PC-9 (cell line): ENCODE results near the gene COL13A1. TPM values are rescaled to one million over a fixed set of nuclear protein-coding genes. Genes with fewer than 3 reads are reported as not detected.

ENCODE experiments used
- BruUV-seq: library from RNA; stranded (reverse); fragments of 400-500 nt; replicated peaks from 2 replicates; lab custom pipeline; 2021; lab: Mats Ljungman, UMichigan
- CTCF ChIA-PET: fragments of 300-600 bp; sonication (Branson Sonifier 250); formaldehyde crosslinking; loops from one replicate; lab custom pipeline; 2022; ENCODE audit warnings: antibody characterized with exemption; lab: Charles Lee
- POLR2A ChIA-PET: fragments of 300-600 bp; sonication (Branson Sonifier 250); formaldehyde crosslinking; loops from one replicate; lab custom pipeline; 2022; ENCODE audit warnings: antibody characterized with exemption; ENCODE audit not compliant: unreplicated experiment; lab: Charles Lee
- DNase-seq, 2 experiments: peaks; one replicate each; pipeline versions ENCODE4 v3.0.0 to v3.0.0-alpha.2; 2015 to 2022; ENCODE audit warnings: mixed read lengths in 1 of 2
- H2AFZ ChIP-seq: fragments of 200-600 bp; sonication (generic); 2 replicates; pipeline ENCODE4 v1.8.1; 2017; ENCODE audit warnings: antibody characterized with exemption
- H3F3A ChIP-seq: fragments of 200-600 bp; sonication (generic); 2 replicates; pipeline ENCODE4 v1.8.1; 2017; ENCODE audit warnings: antibody characterized with exemption, mild to moderate bottlenecking, low read depth; ENCODE audit not compliant: insufficient read depth
- H3K27ac ChIP-seq: fragments of 200-600 bp; sonication (generic); 2 replicates; pipeline ENCODE4 v1.6.1; 2016; ENCODE audit warnings: mixed run types
- H3K27me3 ChIP-seq: fragments of 200-600 bp; sonication (generic); 2 replicates; pipeline ENCODE4 v1.6.1; 2016; ENCODE audit warnings: low read depth, mixed run types; ENCODE audit not compliant: insufficient read depth
- H3K36me3 ChIP-seq: fragments of 200-600 bp; sonication (generic); 2 replicates; pipeline ENCODE4 v1.6.1; 2016; ENCODE audit warnings: low read depth, mixed run types
- H3K4me1 ChIP-seq: fragments of 200-600 bp; sonication (generic); replicated peaks from 2 replicates; pipeline ENCODE4 v1.6.1; 2016; ENCODE audit warnings: mixed run types; ENCODE audit not compliant: insufficient read depth
- H3K4me2 ChIP-seq: fragments of 200-600 bp; sonication (generic); 2 replicates; pipeline ENCODE4 v1.6.1; 2017; ENCODE audit warnings: mixed run types
- H3K4me3 ChIP-seq: fragments of 200-600 bp; sonication (generic); 2 replicates; pipeline ENCODE4 v1.6.1; 2016; ENCODE audit warnings: mixed run types
- H3K79me2 ChIP-seq: fragments of 200-600 bp; sonication (generic); 2 replicates; pipeline ENCODE4 v1.6.1; 2017; ENCODE audit warnings: low read depth, mixed run types
- H3K9me2 ChIP-seq: fragments of 200-600 bp; sonication (generic); 2 replicates; pipeline ENCODE4 v1.8.1; 2017; ENCODE audit warnings: mild to moderate bottlenecking; ENCODE audit not compliant: insufficient read depth
- H3K9me3 ChIP-seq: fragments of 200-600 bp; sonication (generic); 2 replicates; pipeline ENCODE4 v1.8.1; 2016; ENCODE audit warnings: low read depth; ENCODE audit not compliant: insufficient read depth
- H4K20me1 ChIP-seq: fragments of 200-600 bp; sonication (generic); 2 replicates; pipeline ENCODE4 v1.8.1; 2017; ENCODE audit not compliant: insufficient read depth
- EZH2 ChIP-seq: fragments of 200-600 bp; sonication (generic); IDR thresholded peaks from 2 replicates; pipeline ENCODE4 v1.8.0; 2017; ENCODE audit warnings: antibody characterized with exemption, low read depth
- intact Hi-C: fragments of 100-400 bp; cut with micrococcal nuclease; formaldehyde crosslinking; loops from one replicate; pipeline ENCODE4 v1.10.0; 2022; ENCODE audit not compliant: unreplicated experiment
- total RNA-seq: library from RNA; stranded (reverse); gene quantifications from 2 replicates; pipeline ENCODE4 v1.2.3, GENCODE V29; 2021
- TF ChIP-seq, protein P1 (sequence below): fragments of 200-600 bp; sonication (generic); conservative IDR thresholded peaks from 2 replicates; pipeline ENCODE4 v1.6.1; 2017; ENCODE audit warnings: mixed run types, antibody characterized with exemption, mild to moderate bottlenecking, moderate library complexity

The COL13A1 gene
- total RNA-seq, 1 experiment from 2014 or later, result 1.6 TPM

GRCh38 chr10:69899727-69900595 lies 98.3 kb downstream of the COL13A1 start:
- BruUV-seq, result no TSS peak
- CTCF ChIA-PET, result interaction anchor here (1.1 kb wide), 1 partner anchor 15 kb away, joined by 3 read pairs; no protein-coding TSS in a partner anchor

DNA sequence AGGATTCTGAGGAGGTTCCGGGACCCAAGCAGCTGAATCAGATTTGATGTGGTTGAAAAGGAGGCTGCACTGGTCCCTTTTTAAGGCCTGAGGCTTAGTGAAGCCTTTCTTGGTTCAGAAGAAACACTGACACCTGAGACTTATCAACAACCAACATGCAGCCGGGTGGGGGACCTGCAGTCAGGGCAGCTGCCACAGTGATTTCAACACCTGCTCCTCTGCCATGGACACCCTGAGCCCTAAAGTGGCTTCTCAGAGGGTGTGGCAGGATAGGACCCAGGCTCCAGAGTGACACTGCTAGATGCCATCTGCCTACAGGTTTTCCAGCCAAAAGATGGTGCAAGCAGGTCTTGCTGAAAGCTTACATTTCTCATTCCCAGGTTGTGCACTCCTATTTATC lies 99.3 kb downstream of the COL13A1 start:
- Histone ChIP-seq H3K9me3 (no peaks in the 10 kb centered on the region), H3K27me3 (no peaks in the 10 kb centered on the region), H3K79me2 (no peaks in the 10 kb centered on the region), H3K36me3 (no peaks in the 10 kb centered on the region), H3K9me2 (no peaks in the 10 kb centered on the region), H3K4me3 (no peak overlapping the region), H3K27ac (no peak overlapping the region), H4K20me1 (no peaks in the 10 kb centered on the region), H3K4me1 (peaks cover 19% of the 10 kb centered on the region), H3F3A (peaks cover 6% of the 10 kb centered on the region; the same call in 1 of the 2 replicates), H2AFZ (no peak overlapping the region), H3K4me2 (no peak overlapping the region)
- DNase-seq, result no peak
- no peak for TF ChIP-seq EZH2
- TF ChIP-seq, protein P1, sequence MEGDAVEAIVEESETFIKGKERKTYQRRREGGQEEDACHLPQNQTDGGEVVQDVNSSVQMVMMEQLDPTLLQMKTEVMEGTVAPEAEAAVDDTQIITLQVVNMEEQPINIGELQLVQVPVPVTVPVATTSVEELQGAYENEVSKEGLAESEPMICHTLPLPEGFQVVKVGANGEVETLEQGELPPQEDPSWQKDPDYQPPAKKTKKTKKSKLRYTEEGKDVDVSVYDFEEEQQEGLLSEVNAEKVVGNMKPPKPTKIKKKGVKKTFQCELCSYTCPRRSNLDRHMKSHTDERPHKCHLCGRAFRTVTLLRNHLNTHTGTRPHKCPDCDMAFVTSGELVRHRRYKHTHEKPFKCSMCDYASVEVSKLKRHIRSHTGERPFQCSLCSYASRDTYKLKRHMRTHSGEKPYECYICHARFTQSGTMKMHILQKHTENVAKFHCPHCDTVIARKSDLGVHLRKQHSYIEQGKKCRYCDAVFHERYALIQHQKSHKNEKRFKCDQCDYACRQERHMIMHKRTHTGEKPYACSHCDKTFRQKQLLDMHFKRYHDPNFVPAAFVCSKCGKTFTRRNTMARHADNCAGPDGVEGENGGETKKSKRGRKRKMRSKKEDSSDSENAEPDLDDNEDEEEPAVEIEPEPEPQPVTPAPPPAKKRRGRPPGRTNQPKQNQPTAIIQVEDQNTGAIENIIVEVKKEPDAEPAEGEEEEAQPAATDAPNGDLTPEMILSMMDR, result no peak
- POLR2A ChIA-PET, result interaction anchor here (0.7 kb wide), 1 partner anchor 93 kb away, joined by 7 read pairs; no protein-coding TSS in a partner anchor
- intact Hi-C loops, result no loop called here
- no TSS peak for BruUV-seq
- CTCF ChIA-PET, result interaction anchor here (1.0 to 1.1 kb wide), 2 partner anchors 12 to 14 kb away, joined by 3 to 4 read pairs; no protein-coding TSS in a partner anchor

More at GRCh38 chr10:69899727-69900595, 98.3 kb downstream of the COL13A1 start:
- Histone ChIP-seq H3K4me1 (peaks cover 19% of the 10 kb centered on the region), H3K9me3 (no peaks in the 10 kb centered on the region), H3K79me2 (no peaks in the 10 kb centered on the region), H3K27ac (no peak overlapping the region), H3K27me3 (no peaks in the 10 kb centered on the region), H3K9me2 (no peaks in the 10 kb centered on the region), H2AFZ (no peak overlapping the region), H3K4me2 (no peak overlapping the region), H3K4me3 (no peak overlapping the region), H3F3A (peaks cover 6% of the 10 kb centered on the region; the same call in 1 of the 2 replicates), H3K36me3 (no peaks in the 10 kb centered on the region), H4K20me1 (no peaks in the 10 kb centered on the region)
- intact Hi-C loops, result no loop called here
- TF ChIP-seq EZH2, result no peak
- TF ChIP-seq, protein P1, result no peak
- DNase-seq, result no peak
- POLR2A ChIA-PET, result interaction anchor here (0.7 kb wide), 1 partner anchor 95 kb away, joined by 7 read pairs; no protein-coding TSS in a partner anchor

DNA sequence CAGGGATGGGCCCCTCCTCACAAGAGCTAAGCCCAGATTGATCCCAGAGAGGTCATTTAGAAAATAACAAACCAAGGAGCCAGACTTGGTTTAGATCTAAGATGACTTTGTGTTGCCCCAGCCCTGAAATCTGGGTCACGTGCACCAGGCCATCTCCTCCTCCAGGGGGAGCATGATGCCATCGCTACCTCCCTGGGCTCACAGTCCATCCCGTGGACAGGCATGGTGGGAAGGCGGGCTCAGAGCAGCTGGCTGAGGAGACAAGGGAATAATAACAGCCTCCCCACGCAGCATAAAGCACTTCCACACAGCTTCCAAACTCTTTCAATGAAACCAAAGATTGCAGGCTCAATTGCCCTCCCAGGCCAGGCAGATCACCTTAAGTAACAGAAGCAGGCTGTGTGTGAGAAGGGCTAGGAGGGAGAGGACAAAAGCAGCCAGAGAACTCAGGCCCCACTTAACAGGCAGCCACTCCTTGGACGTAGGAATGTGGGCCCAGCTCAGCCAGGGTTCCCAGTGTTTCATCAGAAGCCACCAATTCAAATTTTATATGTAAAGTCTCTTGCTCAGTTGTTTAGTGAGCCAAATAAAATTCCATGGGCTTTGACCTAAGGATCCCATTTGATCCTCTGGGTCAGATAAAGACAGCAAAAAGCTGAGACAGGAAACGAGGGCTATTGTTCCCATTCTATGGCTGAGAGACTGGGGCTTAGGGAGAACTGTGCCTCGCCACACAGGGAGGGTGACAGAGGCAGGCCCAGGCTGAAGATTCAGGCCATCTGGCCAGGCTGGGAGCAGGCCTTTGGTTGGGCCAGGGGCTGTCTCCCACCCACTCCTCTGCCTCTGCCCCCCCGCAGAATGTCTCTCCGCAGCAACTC lies 100.2 kb downstream of the COL13A1 start:
- ChIA-PET POLR2A (no interaction called here), CTCF (interaction anchor here (0.9 to 1.0 kb wide), 2 partner anchors 11 to 57 kb away, joined by 3 to 4 read pairs; no protein-coding TSS in a partner anchor)
- no TSS peak for BruUV-seq
- DNase-seq, result peak in 1 of 2 experiments; percentile 52
- Histone ChIP-seq H3K9me2 (no peaks in the 10 kb centered on the region), H3K36me3 (no peaks in the 10 kb centered on the region), H3K27ac (no peak overlapping the region), H3K9me3 (no peaks in the 10 kb centered on the region), H3K27me3 (no peaks in the 10 kb centered on the region), H2AFZ (no peak overlapping the region), H3K4me3 (no peak overlapping the region), H4K20me1 (no peaks in the 10 kb centered on the region), H3K4me2 (0 out of 2 replicates have a peak overlapping the region, but pooled peaks have one; percentile 7), H3K4me1 (peaks cover 19% of the 10 kb centered on the region), H3F3A (peaks cover 6% of the 10 kb centered on the region; the same call in 1 of the 2 replicates), H3K79me2 (no peaks in the 10 kb centered on the region)
- intact Hi-C loops, result no loop called here
- TF ChIP-seq EZH2, result no peak
- TF ChIP-seq, protein P1, result peak; percentile 81
